IMR-90 (cell line): ENCODE data around the gene CARNS1. TPM values are rescaled to one million over a fixed set of nuclear protein-coding genes. Genes with fewer than 3 reads are reported as not detected.

ENCODE experiments used
- ATAC-seq: fragments of 200-7000 bp; cut with Tn5 transposase; 2 replicates; pipeline ENCODE4 v1.9.1; 2020; ENCODE audit warnings: low read depth, mild to moderate bottlenecking, moderate library complexity
- BruUV-seq: library from RNA; stranded (reverse); fragments of 400-500 nt; replicated peaks from 2 replicates; lab custom pipeline; 2021; lab: Mats Ljungman, UMichigan
- CTCF ChIA-PET: fragments of 300-600 bp; formaldehyde crosslinking; extraction: SDS; loops from one replicate; lab custom pipeline; 2021; ENCODE audit warnings: antibody characterized with exemption; lab: Yijun Ruan, JAX
- POLR2A ChIA-PET: fragments of 300-600 bp; sonication (Branson Sonifier 250); formaldehyde crosslinking; loops from one replicate; lab custom pipeline; 2022; ENCODE audit warnings: antibody characterized with exemption; ENCODE audit not compliant: unreplicated experiment; lab: Charles Lee
- DNase-seq: peaks from one replicate; pipeline ENCODE4 v3.0.0; 2013
- H2AFZ ChIP-seq: replicated peaks from 2 replicates; pipeline ENCODE3; 2013; ENCODE audit warnings: low read length, mild to moderate bottlenecking; ENCODE audit not compliant: poor library complexity
- H2AK5ac ChIP-seq: 2 replicates; pipeline ENCODE4 v1.6.1; 2013; ENCODE audit warnings: low read depth, low read length, inconsistent platforms
- H2AK9ac ChIP-seq: replicated peaks from 2 replicates; pipeline ENCODE3; 2013; ENCODE audit warnings: mild to moderate bottlenecking, low read depth, low read length, moderate library complexity; ENCODE audit not compliant: poor library complexity
- H2BK120ac ChIP-seq: 2 replicates; pipeline ENCODE4 v1.6.1; 2013; ENCODE audit warnings: low read depth, low read length, inconsistent platforms
- H2BK15ac ChIP-seq: 3 replicates; pipeline ENCODE4 v1.6.1; 2013; ENCODE audit warnings: low read depth, low read length, inconsistent platforms
- H2BK20ac ChIP-seq: 2 replicates; pipeline ENCODE4 v1.6.1; 2013; ENCODE audit warnings: low read depth, mild to moderate bottlenecking, inconsistent platforms, low read length, moderate library complexity
- H2BK5ac ChIP-seq: 2 replicates; pipeline ENCODE4 v1.6.1; 2013; ENCODE audit warnings: mild to moderate bottlenecking, low read depth, low read length, inconsistent platforms; ENCODE audit not compliant: poor library complexity, severe bottlenecking
- H3K14ac ChIP-seq: replicated peaks from 2 replicates; pipeline ENCODE4 v1.6.1; 2013; ENCODE audit warnings: low read depth, low read length, inconsistent platforms
- H3K18ac ChIP-seq: 2 replicates; pipeline ENCODE4 v1.6.1; 2013; ENCODE audit warnings: low read depth, low read length, control low read depth
- H3K23ac ChIP-seq: 2 replicates; pipeline ENCODE4 v1.6.1; 2013; ENCODE audit warnings: low read depth, low read length, inconsistent platforms
- H3K27ac ChIP-seq: 2 replicates; pipeline ENCODE4 v1.5.1; 2013; ENCODE audit warnings: mild to moderate bottlenecking, control low read depth, low read length; ENCODE audit not compliant: insufficient read depth
- H3K27me3 ChIP-seq: 2 replicates; pipeline ENCODE4 v1.6.1; 2013; ENCODE audit warnings: low read length; ENCODE audit not compliant: control insufficient read depth, insufficient read depth
- H3K36me3 ChIP-seq: 2 replicates; pipeline ENCODE4 v1.6.1; 2013; ENCODE audit warnings: low read length, mixed read lengths; ENCODE audit not compliant: control insufficient read depth, insufficient read depth
- H3K4ac ChIP-seq: 2 replicates; pipeline ENCODE4 v1.6.1; 2013; ENCODE audit warnings: low read depth, low read length, inconsistent platforms
- H3K4me1 ChIP-seq: 2 replicates; pipeline ENCODE4 v1.6.1; 2013; ENCODE audit warnings: low read length, mixed read lengths; ENCODE audit not compliant: control insufficient read depth, insufficient read depth
- H3K4me2 ChIP-seq: 2 replicates; pipeline ENCODE4 v1.6.1; 2013; ENCODE audit warnings: low read depth, mild to moderate bottlenecking, control low read depth, low read length, moderate library complexity
- H3K4me3 ChIP-seq: 2 replicates; pipeline ENCODE4 v1.5.1; 2013; ENCODE audit warnings: low read depth, mild to moderate bottlenecking, control low read depth, low read length, moderate library complexity; ENCODE audit not compliant: insufficient read depth
- H3K56ac ChIP-seq: 2 replicates; pipeline ENCODE4 v1.6.1; 2013; ENCODE audit warnings: low read length, inconsistent platforms; ENCODE audit not compliant: insufficient read depth; ENCODE audit errors: extremely low read depth
- H3K79me1 ChIP-seq, 2 experiments: 2 replicates each; pipeline ENCODE4 v1.6.1; 2013; ENCODE audit warnings: low read length in 2 of 2, inconsistent platforms in 1 of 2, low read depth in 1 of 2
- H3K9ac ChIP-seq: 2 replicates; pipeline ENCODE4 v1.6.1; 2013; ENCODE audit warnings: low read depth, low read length, control low read depth
- H3K9me1 ChIP-seq: 2 replicates; pipeline ENCODE4 v1.6.1; 2013; ENCODE audit warnings: low read length, inconsistent platforms; ENCODE audit not compliant: insufficient read depth
- H3K9me3 ChIP-seq: 2 replicates; pipeline ENCODE4 v1.6.1; 2013; ENCODE audit warnings: low read length; ENCODE audit not compliant: control insufficient read depth, insufficient read depth
- H4K20me1 ChIP-seq: 2 replicates; pipeline ENCODE4 v1.6.1; 2013; ENCODE audit warnings: low read length, inconsistent platforms; ENCODE audit not compliant: insufficient read depth
- H4K5ac ChIP-seq: 2 replicates; pipeline ENCODE4 v1.6.1; 2013; ENCODE audit warnings: mild to moderate bottlenecking, low read depth, low read length, control low read depth
- H4K8ac ChIP-seq, 2 experiments: 2 replicates each; pipeline ENCODE4 v1.6.1; 2013; ENCODE audit warnings: low read depth in 2 of 2, low read length in 2 of 2, control low read depth in 1 of 2, inconsistent platforms in 1 of 2
- H4K91ac ChIP-seq: 2 replicates; pipeline ENCODE4 v1.6.1; 2013; ENCODE audit warnings: low read depth, low read length, inconsistent platforms; ENCODE audit not compliant: insufficient read depth
- FOS ChIP-seq: fragments of 150-350 bp; IDR thresholded peaks from 2 replicates; pipeline ENCODE4 v1.6.1; 2016; ENCODE audit warnings: low read depth, low read length
- NFE2L2 ChIP-seq: fragments of 150-350 bp; IDR thresholded peaks from 2 replicates; pipeline ENCODE4 v1.6.1; 2016; ENCODE audit warnings: low read depth, mild to moderate bottlenecking, low read length
- POLR2A ChIP-seq: IDR thresholded peaks from 2 replicates; pipeline ENCODE4 v1.6.1; 2012; ENCODE audit warnings: mild to moderate bottlenecking, low read depth, low read length
- RCOR1 ChIP-seq: IDR thresholded peaks from 2 replicates; pipeline ENCODE4 v1.6.1; 2012; ENCODE audit warnings: mild to moderate bottlenecking, low read length, improper control_type of control experiment; ENCODE audit not compliant: insufficient replicate concordance
- SMC3 ChIP-seq: fragments of 150-350 bp; IDR thresholded peaks from 2 replicates; pipeline ENCODE4 v1.6.1; 2016; ENCODE audit warnings: low read depth, mild to moderate bottlenecking, antibody characterized with exemption, low read length, moderate library complexity
- WGBS, 2 experiments: methylation state at CpG; one replicate each; pipeline versions ENCODE4 v1.1.5 to v1.1.7; 2013; ENCODE audit warnings: missing lambda C conversion rate in 2 of 2; ENCODE audit not compliant: insufficient read length in 1 of 2; ENCODE audit errors: extremely low coverage in 2 of 2; 5-methylcytosine and 5-hydroxymethylcytosine counted together
- dilution Hi-C: fragments of 300-500 bp; cut with HindIII; formaldehyde crosslinking; loops from one replicate; pipeline ENCODE4 v1.14.3; 2018; ENCODE audit warnings: low sequenced_read_pairs; ENCODE audit not compliant: unreplicated experiment
- in situ Hi-C: fragments of 300-500 bp; cut with MboI; formaldehyde crosslinking; loops from 3 replicates; pipeline ENCODE4 v1.14.3; 2019; ENCODE audit warnings: low sequenced_read_pairs, inconsistent platforms, mixed read lengths
- intact Hi-C: fragments of 100-400 bp; cut with micrococcal nuclease; formaldehyde crosslinking; loops from 2 replicates; pipeline ENCODE4 v1.10.0; 2022
- polyA plus RNA-seq, 3 experiments: library from polyadenylated mRNA; depleted of rRNA; stranded (reverse); fragments of >200 nt; gene quantifications; 2 replicates each; pipeline ENCODE4 v1.2.3, GENCODE V29; 2012; ENCODE audit warnings: low replicate concordance in 1 of 3
- total RNA-seq: library from RNA; depleted of rRNA; stranded (reverse); fragments of >200 nt; gene quantifications from 2 replicates; pipeline ENCODE4 v1.2.3, GENCODE V29; 2012

CARNS1 gene
- total and polyA plus RNA-seq, 2 of the 4 experiments (the other 2 are of a cell fraction) = under 0.01 to 0.32 TPM

- H3K27ac ChIP-seq = peak overlapping the region; percentile 89
- H2AFZ ChIP-seq = peak overlapping the region; percentile 89
- H3K56ac ChIP-seq = peak overlapping the region; percentile 59
- H3K23ac ChIP-seq = peak overlapping the region; percentile 91
- H3K4me3 ChIP-seq = peak overlapping the region; percentile 97
- peak overlapping the region; percentile 69 for H4K5ac ChIP-seq
- ChIA-PET POLR2A (interaction anchor here (0.6 kb wide), 1 partner anchor 26 kb away, joined by 6 read pairs; no protein-coding TSS in a partner anchor), CTCF (no interaction called here)
- H3K9me3 ChIP-seq = no peaks in the 10 kb centered on the region
- H3K27me3 ChIP-seq = no peaks in the 10 kb centered on the region
- H2BK20ac ChIP-seq = no peak overlapping the region
- H2AK5ac ChIP-seq = peak overlapping the region; percentile 86
- H3K4me1 ChIP-seq = peaks cover 3% of the 10 kb centered on the region; the same call in 1 of the 2 replicates
- intact Hi-C loops (loop anchor here (1.0 kb wide), 2 partner anchors 26 to 64 kb away; no protein-coding TSS in a partner anchor), in situ Hi-C loops (no loop called here), dilution Hi-C loops (no loop called here)
- H4K8ac ChIP-seq = peak overlapping the region; percentile 55 to 93; a peak in 2 of 4 replicates
- H3K9me1 ChIP-seq = peaks cover 8% of the 10 kb centered on the region; the same call in 1 of the 2 replicates
- H3K18ac ChIP-seq = no peak overlapping the region; the same call in 1 of the 2 replicates
- H3K4ac ChIP-seq = peak overlapping the region; percentile 83
- H3K4me2 ChIP-seq = peak overlapping the region; percentile 90
- H3K79me1 ChIP-seq = peaks cover 8 to 26% of the 10 kb centered on the region in 2 experiments
- whole genome bisulfite sequencing, 2 experiments = 50% methylated on average over 8 of the region's 45 CpGs; no CpG with 5 or more reads in 1 of the 2 experiments
- H4K91ac ChIP-seq = peak overlapping the region; percentile 89
- no TSS peak for BruUV-seq
- no peak for DNase-seq
- peaks cover 35% of the 10 kb centered on the region; the same call in 1 of the 2 replicates for H3K36me3 ChIP-seq
- H4K20me1 ChIP-seq = peaks cover 8% of the 10 kb centered on the region
- TF ChIP-seq FOS (no peak), NFE2L2 (no peak), POLR2A (no peak), RCOR1 (no peak), SMC3 (no peak)
- H2BK5ac ChIP-seq = peak overlapping the region; percentile 65
- 0 out of 2 replicates have a peak overlapping the region, but pooled peaks have one; percentile 19 for H2BK120ac ChIP-seq
- H2BK15ac ChIP-seq = no peak overlapping the region; the same call in 2 of the 3 replicates
- peak overlapping the region; percentile 97 for H3K9ac ChIP-seq
- peak; percentile 27 for ATAC-seq
- H2AK9ac ChIP-seq = peak overlapping the region; percentile 100
- peak overlapping the region; percentile 97 for H3K14ac ChIP-seq
Observed at GRCh38 chr11:67442504-67443404, 27.3 kb downstream of the CARNS1 start.
